ENCODE results near the gene RASSF1. TPM values are rescaled to one million over a fixed set of nuclear protein-coding genes. Genes with fewer than 3 reads are reported as not detected.
A peak's percentile ranks its signal among the peaks of the same experiment; 100 is the strongest.

The RASSF1 gene
- total and polyA plus RNA-seq, 2 of the 13 experiments (the other 11 are each of a cell fraction or from before 2014, with no cell fraction given), result 10.2 to 27.5 TPM

DNA sequence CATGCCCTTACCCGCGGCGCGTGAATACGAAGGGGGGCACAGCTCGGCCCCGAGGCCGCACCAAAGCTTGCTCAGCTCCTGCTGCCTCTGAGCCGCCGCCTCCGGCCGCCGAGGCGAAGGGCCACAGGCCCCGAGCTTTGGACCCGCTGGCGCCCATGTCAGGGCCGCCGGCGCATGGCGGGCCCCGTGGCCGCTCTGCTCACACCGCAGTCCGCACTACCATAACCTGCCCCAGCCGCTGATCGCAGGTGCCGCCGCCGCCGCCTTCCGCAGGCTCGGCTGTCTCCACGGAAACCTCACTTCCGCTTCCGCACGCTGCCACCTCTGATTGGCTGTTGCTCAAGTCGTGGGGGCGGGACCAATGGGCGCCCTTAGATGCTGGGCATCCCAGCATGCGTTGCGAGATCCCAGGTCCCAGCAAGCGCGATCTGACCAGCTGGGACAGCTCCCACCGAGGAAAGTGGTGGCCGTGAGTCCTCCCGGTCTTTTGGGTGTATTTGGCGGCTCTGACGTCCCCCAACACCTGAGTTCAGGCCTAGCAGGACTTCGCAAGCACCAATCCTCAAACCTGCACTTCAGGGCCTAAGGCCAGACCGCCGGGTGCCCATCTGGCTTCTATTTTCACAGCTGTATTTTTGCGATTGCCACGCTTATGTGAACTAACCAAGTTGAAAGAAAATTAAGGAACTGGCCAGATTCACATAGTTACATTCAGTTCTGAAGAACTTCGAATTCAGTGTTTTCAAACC lies 12.5 kb downstream of the RASSF1 start, which contains the start of gene TUSC2 (continued):
- TF ChIP-seq ZBTB10 (CRISPR knock-in tag; IDR thresholded peaks at IDR 0.05; ENCODE audit: borderline replicate concordance) (no peak), CREBL2 (CRISPR knock-in tag; IDR thresholded peaks at IDR 0.05; ENCODE audit: borderline replicate concordance) (no peak), MAFK (conservative IDR thresholded peaks at IDR 0.05 in 1 of 2, IDR thresholded peaks at IDR 0.05 in 1 of 2; ENCODE audit: low read length in 2 of 2) (no peak), NFIC (IDR thresholded peaks at IDR 0.05; ENCODE audit: low read length) (no peak), TAF15 (IDR thresholded peaks at IDR 0.05; ENCODE audit: low read depth, low read length, poor library complexity, severe bottlenecking) (no peak), KDM2A (CRISPR knock-in tag; IDR thresholded peaks at IDR 0.05; ENCODE audit: borderline replicate concordance, low read depth) (peak; percentile 95), ZFP82 (CRISPR knock-in tag; IDR thresholded peaks at IDR 0.05; ENCODE audit: borderline replicate concordance) (no peak), MLX (CRISPR knock-in tag; IDR thresholded peaks at IDR 0.05) (0 out of 2 replicates have a peak, but pooled peaks have one; percentile 32), ZKSCAN8 (CRISPR knock-in tag; IDR thresholded peaks at IDR 0.05; ENCODE audit: borderline replicate concordance) (no peak; the same call in 1 of the 2 replicates), RNF219 (CRISPR knock-in tag; IDR thresholded peaks at IDR 0.05) (no peak), POLR2G (IDR thresholded peaks at IDR 0.05; ENCODE audit: low read depth, low read length) (peak; percentile 94), ZNF660 (CRISPR knock-in tag; IDR thresholded peaks at IDR 0.05; ENCODE audit: borderline replicate concordance, low read depth) (no peak)
- TF ChIP-seq, protein P1, sequence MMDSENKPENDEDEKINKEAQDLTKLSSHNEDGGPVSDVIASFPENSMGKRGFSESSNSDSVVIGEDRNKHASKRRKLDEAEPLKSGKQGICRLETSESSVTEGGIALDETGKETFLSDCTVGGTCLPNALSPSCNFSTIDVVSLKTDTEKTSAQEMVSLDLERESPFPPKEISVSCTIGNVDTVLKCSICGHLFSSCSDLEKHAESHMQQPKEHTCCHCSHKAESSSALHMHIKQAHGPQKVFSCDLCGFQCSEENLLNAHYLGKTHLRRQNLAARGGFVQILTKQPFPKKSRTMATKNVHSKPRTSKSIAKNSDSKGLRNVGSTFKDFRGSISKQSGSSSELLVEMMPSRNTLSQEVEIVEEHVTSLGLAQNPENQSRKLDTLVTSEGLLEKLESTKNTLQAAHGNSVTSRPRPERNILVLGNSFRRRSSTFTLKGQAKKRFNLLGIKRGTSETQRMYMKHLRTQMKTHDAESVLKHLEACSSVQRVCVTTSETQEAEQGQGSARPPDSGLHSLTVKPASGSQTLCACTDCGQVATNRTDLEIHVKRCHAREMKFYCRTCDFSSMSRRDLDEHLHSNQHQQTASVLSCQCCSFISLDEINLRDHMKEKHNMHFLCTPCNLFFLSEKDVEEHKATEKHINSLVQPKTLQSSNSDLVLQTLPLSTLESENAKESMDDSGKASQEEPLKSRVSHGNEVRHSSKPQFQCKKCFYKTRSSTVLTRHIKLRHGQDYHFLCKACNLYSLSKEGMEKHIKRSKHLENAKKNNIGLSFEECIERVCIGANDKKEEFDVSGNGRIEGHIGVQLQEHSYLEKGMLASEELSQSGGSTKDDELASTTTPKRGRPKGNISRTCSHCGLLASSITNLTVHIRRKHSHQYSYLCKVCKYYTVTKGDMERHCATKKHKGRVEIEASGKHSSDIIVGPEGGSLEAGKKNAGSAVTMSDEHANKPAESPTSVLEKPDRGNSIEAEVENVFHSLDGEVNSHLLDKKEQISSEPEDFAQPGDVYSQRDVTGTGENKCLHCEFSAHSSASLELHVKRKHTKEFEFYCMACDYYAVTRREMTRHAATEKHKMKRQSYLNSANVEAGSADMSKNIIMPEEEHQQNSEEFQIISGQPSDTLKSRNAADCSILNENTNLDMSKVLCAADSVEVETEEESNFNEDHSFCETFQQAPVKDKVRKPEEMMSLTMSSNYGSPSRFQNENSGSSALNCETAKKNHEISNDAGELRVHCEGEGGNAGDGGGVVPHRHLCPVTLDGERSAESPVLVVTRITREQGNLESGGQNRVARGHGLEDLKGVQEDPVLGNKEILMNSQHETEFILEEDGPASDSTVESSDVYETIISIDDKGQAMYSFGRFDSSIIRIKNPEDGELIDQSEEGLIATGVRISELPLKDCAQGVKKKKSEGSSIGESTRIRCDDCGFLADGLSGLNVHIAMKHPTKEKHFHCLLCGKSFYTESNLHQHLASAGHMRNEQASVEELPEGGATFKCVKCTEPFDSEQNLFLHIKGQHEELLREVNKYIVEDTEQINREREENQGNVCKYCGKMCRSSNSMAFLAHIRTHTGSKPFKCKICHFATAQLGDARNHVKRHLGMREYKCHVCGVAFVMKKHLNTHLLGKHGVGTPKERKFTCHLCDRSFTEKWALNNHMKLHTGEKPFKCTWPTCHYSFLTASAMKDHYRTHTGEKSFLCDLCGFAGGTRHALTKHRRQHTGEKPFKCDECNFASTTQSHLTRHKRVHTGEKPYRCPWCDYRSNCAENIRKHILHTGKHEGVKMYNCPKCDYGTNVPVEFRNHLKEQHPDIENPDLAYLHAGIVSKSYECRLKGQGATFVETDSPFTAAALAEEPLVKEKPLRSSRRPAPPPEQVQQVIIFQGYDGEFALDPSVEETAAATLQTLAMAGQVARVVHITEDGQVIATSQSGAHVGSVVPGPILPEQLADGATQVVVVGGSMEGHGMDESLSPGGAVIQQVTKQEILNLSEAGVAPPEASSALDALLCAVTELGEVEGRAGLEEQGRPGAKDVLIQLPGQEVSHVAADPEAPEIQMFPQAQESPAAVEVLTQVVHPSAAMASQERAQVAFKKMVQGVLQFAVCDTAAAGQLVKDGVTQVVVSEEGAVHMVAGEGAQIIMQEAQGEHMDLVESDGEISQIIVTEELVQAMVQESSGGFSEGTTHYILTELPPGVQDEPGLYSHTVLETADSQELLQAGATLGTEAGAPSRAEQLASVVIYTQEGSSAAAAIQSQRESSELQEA (CRISPR knock-in tag; IDR thresholded peaks at IDR 0.05; ENCODE audit: not compliant biosample characterization), result peak; percentile 20
